CD4-positive, alpha-beta memory T cell (primary cell): Measurements from ENCODE around the gene EIF3M. TPM values are rescaled to one million over a fixed set of nuclear protein-coding genes. Genes with fewer than 3 reads are reported as not detected.

Source experiments
- CTCF ChIA-PET: fragments of 350-600 bp; sonication (Branson Sonifier 250); formaldehyde crosslinking; loops from one replicate; lab custom pipeline; 2021; ENCODE audit warnings: inconsistent platforms; ENCODE audit not compliant: partially characterized antibody; lab: Charles Lee
- POLR2A ChIA-PET: fragments of 350-600 bp; sonication (Branson Sonifier 250); formaldehyde crosslinking; loops from one replicate; lab custom pipeline; 2021; ENCODE audit not compliant: partially characterized antibody; lab: Charles Lee
- DNase-seq, 5 donors: peaks; one replicate each; pipeline versions ENCODE4 v3.0.0 to v3.0.0-alpha.2; 2020 to 2022; ENCODE audit warnings: mixed read lengths in 1 of 5
- H3K27ac ChIP-seq: one replicate; pipeline ENCODE4 v1.7.0; 2013; ENCODE audit warnings: low read depth, low read length
- H3K27me3 ChIP-seq: 2 replicates; pipeline ENCODE4 v1.7.0; 2013; ENCODE audit warnings: mild to moderate bottlenecking, low read length, moderate library complexity; ENCODE audit not compliant: insufficient read depth
- H3K36me3 ChIP-seq: 2 replicates; pipeline ENCODE4 v1.7.0; 2013; ENCODE audit warnings: mild to moderate bottlenecking, low read length, moderate library complexity; ENCODE audit not compliant: insufficient read depth
- H3K4me1 ChIP-seq: 2 replicates; pipeline ENCODE4 v1.7.0; 2013; ENCODE audit warnings: mild to moderate bottlenecking, low read length, moderate library complexity; ENCODE audit not compliant: insufficient read depth
- H3K4me3 ChIP-seq, 2 donors: one replicate each; pipeline ENCODE4 v1.7.0; 2013; ENCODE audit warnings: low read length in 2 of 2, mild to moderate bottlenecking in 1 of 2
- H3K9me3 ChIP-seq, 2 donors: one replicate each; pipeline ENCODE4 v1.7.0; 2013; ENCODE audit warnings: low read length in 2 of 2, control low read depth in 1 of 2; ENCODE audit not compliant: control insufficient read depth in 1 of 2
- H3K27ac Mint-ChIP-seq, 7 donors: one replicate each; pipeline ENCODE4 v1.8.0; 2020 to 2021; ENCODE audit warnings: mixed read lengths in 7 of 7, mild to moderate bottlenecking in 6 of 7, inconsistent platforms in 3 of 7, moderate library complexity in 3 of 7
- H3K27me3 Mint-ChIP-seq, 2 donors: one replicate each; pipeline ENCODE4 v1.8.0; 2020 to 2021; ENCODE audit warnings: mixed read lengths in 2 of 2
- H3K36me3 Mint-ChIP-seq, 2 donors: one replicate each; pipeline ENCODE4 v1.8.0; 2020 to 2021; ENCODE audit warnings: mixed read lengths in 2 of 2, inconsistent platforms in 1 of 2, mild to moderate bottlenecking in 1 of 2
- H3K4me1 Mint-ChIP-seq, 4 donors: one replicate each; pipeline ENCODE4 v1.8.0; 2020 to 2021; ENCODE audit warnings: mixed read lengths in 4 of 4, mild to moderate bottlenecking in 1 of 4
- H3K4me3 Mint-ChIP-seq, 8 donors: one replicate each; pipeline ENCODE4 v1.8.0; 2020 to 2021; ENCODE audit warnings: mixed read lengths in 8 of 8, mild to moderate bottlenecking in 7 of 8, moderate library complexity in 6 of 8, inconsistent platforms in 3 of 8
- H3K9me3 Mint-ChIP-seq, 8 donors: one replicate each; pipeline ENCODE4 v1.8.0; 2020 to 2021; ENCODE audit warnings: mixed read lengths in 8 of 8, mild to moderate bottlenecking in 5 of 8, inconsistent platforms in 3 of 8, moderate library complexity in 1 of 8
- intact Hi-C: fragments of 100-400 bp; cut with micrococcal nuclease; formaldehyde crosslinking; loops from one replicate; pipeline ENCODE4 v1.15.1; 2023
- polyA plus RNA-seq, 2 donors: library from polyadenylated mRNA; unstranded; fragments of 300-500 nt; fragmentation: Illumina TruSeq; gene quantifications; one replicate each; pipeline ENCODE4 v1.2.3, GENCODE V29; 2021
- total RNA-seq, 2 experiments: library from RNA; stranded (reverse); gene quantifications; one replicate each; pipeline ENCODE4 v1.2.3, GENCODE V29; 2021

EIF3M gene
- total RNA-seq (100 to 1,000 TPM; 214 to 223 TPM), polyA plus RNA-seq (100 to 1,000 TPM; 303 to 321 TPM)

DNA sequence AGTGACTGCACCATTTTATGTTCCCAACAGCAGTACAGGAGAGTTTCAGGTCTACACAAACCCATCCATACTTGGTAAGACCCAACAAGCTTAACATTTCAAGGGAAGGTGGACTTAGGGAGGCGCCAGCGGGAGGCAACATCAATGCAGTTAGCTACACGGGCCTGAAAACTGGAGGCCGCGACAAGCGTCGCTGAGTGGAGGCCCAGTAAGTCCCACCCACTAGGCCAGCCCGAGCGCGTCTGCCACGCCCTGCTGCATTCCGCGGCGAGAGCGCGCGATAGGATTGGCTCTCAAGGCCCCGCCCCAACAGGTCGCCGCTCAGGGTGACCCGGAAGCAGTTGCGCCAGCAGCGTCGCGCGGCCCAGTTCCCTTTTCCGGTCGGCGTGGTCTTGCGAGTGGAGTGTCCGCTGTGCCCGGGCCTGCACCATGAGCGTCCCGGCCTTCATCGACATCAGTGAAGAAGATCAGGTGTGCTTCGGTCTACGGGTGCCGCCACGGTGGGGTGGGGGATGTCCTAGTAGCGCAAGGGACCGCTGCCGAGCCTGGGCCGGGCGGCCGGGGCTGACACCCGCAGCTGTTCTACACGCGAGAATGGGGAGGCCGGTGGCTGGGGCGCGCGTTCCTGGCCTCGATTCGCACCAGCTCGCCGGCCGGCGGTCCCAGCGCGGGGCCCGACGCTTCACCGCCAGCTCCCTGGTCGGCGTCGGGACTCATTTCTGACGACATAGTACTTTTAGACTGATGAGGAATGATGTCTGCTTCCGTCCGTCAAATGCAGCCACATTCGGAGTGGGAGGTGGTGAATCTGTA lies at the start of gene EIF3M:
Gene EIF3M (plus strand): TSS at position 373 of the 813 bp plus-strand sequence. CDS start 57 bp downstream, at position 430.
- Mint-ChIP-seq H3K9me3 (no peaks in the 10 kb centered on the region), H3K36me3 (peaks cover 10 to 28% of the 10 kb centered on the region in 2 donors), H3K4me3 (peak within 1 kb of the TSS; percentile 94 to 99 (median 97)), H3K4me1 (peaks cover 31 to 51% (median 39%) of the 10 kb centered on the region in 4 donors), H3K27me3 (no peaks in the 10 kb centered on the region), H3K27ac (peak within 1 kb of the TSS; percentile 95 to 99 (median 98))
- intact Hi-C loops, result loop anchor here (1.0 to 10.0 kb wide), 5 partner anchors 309 to 1774 kb away; partner anchors contain the start of genes ABTB2, DCDC1, DNAJC24 and ELP4
- peak; percentile 94 to 95 (median 94) for DNase-seq
- Histone ChIP-seq H3K27ac (peak within 1 kb of the TSS; percentile 93), H3K27me3 (no peaks in the 10 kb centered on the region), H3K9me3 (no peaks in the 10 kb centered on the region), H3K4me3 (peak within 1 kb of the TSS; percentile 73 to 89), H3K36me3 (peaks cover 4% of the 10 kb centered on the region), H3K4me1 (peaks cover 41% of the 10 kb centered on the region)
- ChIA-PET CTCF (no interaction called here), POLR2A (interaction anchor here (1.0 to 2.1 kb wide), 7 partner anchors 14 to 1214 kb away, joined by 3 to 8 read pairs (median 4); partner anchors contain the start of genes CSTF3, DCDC1, DNAJC24 and TCP11L1)

DNA sequence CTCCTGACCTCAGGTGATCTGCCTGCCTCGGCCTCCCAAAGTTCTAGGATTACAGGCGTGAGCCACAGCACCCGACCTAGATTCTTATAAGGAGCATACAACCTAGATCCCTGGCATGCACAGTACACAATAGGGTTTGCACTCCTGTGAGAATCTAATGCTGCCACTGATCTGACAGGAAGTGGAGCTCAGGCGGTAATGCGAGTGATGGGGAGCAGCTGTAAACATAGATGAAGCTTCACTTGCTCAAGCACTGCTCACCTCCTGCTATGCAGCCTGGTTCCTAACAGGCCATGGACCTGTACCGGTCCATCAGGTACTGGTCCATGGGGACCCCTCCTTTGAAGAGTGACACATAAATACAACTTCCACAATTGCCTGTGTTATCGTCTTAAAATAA lies 44.8 kb upstream of the EIF3M start:
- Mint-ChIP-seq H3K27me3 (peaks cover 1 to 8% of the 10 kb centered on the region in 2 donors), H3K4me3 (no peak overlapping the region), H3K4me1 (no peaks in the 10 kb centered on the region), H3K36me3 (no peaks in the 10 kb centered on the region), H3K9me3 (no peaks in the 10 kb centered on the region), H3K27ac (no peak overlapping the region)
- DNase-seq, result no peak
- no peaks in the 10 kb centered on the region for H3K36me3 ChIP-seq
- intact Hi-C loops, result no loop called here
- H3K4me1 ChIP-seq, result no peaks in the 10 kb centered on the region
- no peak overlapping the region for H3K4me3 ChIP-seq
- POLR2A ChIA-PET, result no interaction called here
- no peaks in the 10 kb centered on the region for H3K27me3 ChIP-seq
- no peaks in the 10 kb centered on the region for H3K9me3 ChIP-seq
- no peak overlapping the region for H3K27ac ChIP-seq
- CTCF ChIA-PET, result no interaction called here

DNA sequence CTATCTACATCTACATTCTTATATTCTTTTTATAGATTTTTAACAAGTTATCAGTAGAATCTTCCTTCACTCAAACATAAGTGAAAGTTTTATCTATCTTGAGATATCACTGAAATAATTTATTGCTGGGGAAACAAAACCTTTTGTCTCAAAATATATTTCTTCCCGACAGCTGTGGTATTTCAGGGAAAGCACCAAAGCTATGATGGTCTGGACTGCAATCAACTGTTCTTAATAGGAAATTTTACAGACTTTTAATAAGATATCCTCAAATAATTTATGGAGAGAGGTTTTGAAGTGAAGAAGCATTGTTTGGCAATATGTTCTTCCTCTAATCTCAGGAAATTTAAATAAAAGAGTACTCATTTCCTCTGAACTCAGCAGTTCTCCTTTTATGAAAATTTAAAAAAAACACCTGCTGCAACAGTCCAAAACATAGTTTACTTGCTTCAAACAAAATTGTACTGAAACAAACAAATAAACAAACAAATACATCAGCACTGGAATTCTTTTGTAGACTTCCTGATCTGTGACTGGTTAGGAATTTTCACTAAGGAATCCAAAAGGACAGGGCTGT lies 33.9 kb upstream of the EIF3M start:
- POLR2A ChIA-PET, result no interaction called here

DNA sequence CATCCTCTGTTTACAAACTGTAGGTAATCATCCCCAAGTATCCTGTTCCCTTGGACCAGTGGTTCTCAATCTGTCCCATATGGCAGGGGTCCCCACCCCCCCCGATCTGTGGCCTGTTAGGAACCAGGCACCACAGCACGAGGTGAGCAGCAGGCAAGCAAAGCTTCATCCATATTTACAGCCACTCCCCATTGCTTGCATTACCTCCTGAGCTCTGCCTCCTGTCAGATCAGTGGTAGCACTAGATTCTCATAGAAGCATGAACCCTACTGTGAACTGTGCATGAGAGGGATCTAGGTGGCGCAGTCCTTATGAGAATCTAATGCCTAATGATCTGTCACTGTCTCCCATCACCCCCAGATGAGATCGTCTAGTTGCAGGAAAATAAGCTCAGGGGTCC lies 33.4 kb upstream of the EIF3M start:
- no peaks in the 10 kb centered on the region for H3K27me3 ChIP-seq
- no peaks in the 10 kb centered on the region for H3K36me3 ChIP-seq
- H3K4me1 ChIP-seq, result no peaks in the 10 kb centered on the region
- no peak overlapping the region for H3K4me3 ChIP-seq
- ChIA-PET CTCF (no interaction called here), POLR2A (no interaction called here)
- H3K4me3 Mint-ChIP-seq, result no peak overlapping the region
- H3K27ac ChIP-seq, result no peak overlapping the region
- H3K27ac Mint-ChIP-seq, result no peak overlapping the region
- H3K36me3 Mint-ChIP-seq, result no peaks in the 10 kb centered on the region
- no peaks in the 10 kb centered on the region for H3K9me3 Mint-ChIP-seq
- intact Hi-C loops, result no loop called here
- H3K4me1 Mint-ChIP-seq, result no peaks in the 10 kb centered on the region
- DNase-seq, result no peak
- H3K9me3 ChIP-seq, result no peaks in the 10 kb centered on the region
- H3K27me3 Mint-ChIP-seq, result peaks cover 5 to 20% of the 10 kb centered on the region in 2 donors

More for the DNA sequence above, 33.9 kb upstream of the EIF3M start:
- H3K4me1 Mint-ChIP-seq, result no peaks in the 10 kb centered on the region
- no peak overlapping the region for H3K4me3 Mint-ChIP-seq
- intact Hi-C loops, result no loop called here
- H3K27me3 Mint-ChIP-seq, result peaks cover 5 to 18% of the 10 kb centered on the region in 2 donors
- no peak overlapping the region for H3K27ac Mint-ChIP-seq
- H3K9me3 ChIP-seq, result no peaks in the 10 kb centered on the region
- DNase-seq, result no peak
- no peak overlapping the region for H3K4me3 ChIP-seq
- no peaks in the 10 kb centered on the region for H3K36me3 Mint-ChIP-seq
- no peaks in the 10 kb centered on the region for H3K36me3 ChIP-seq
- CTCF ChIA-PET, result no interaction called here
- no peaks in the 10 kb centered on the region for H3K9me3 Mint-ChIP-seq
- H3K27me3 ChIP-seq, result no peaks in the 10 kb centered on the region
- no peaks in the 10 kb centered on the region for H3K4me1 ChIP-seq
- no peak overlapping the region for H3K27ac ChIP-seq

GRCh38 chr11:32555091-32555490 lies 28.5 kb upstream of the EIF3M start:
- no peaks in the 10 kb centered on the region for H3K4me1 Mint-ChIP-seq
- POLR2A ChIA-PET, result no interaction called here
- Histone ChIP-seq H3K9me3 (no peaks in the 10 kb centered on the region), H3K27ac (no peak overlapping the region), H3K4me1 (no peaks in the 10 kb centered on the region), H3K27me3 (no peaks in the 10 kb centered on the region), H3K36me3 (no peaks in the 10 kb centered on the region), H3K4me3 (no peak overlapping the region)
- peaks cover 5 to 16% of the 10 kb centered on the region in 2 donors for H3K27me3 Mint-ChIP-seq
- CTCF ChIA-PET, result no interaction called here
- H3K9me3 Mint-ChIP-seq, result no peaks in the 10 kb centered on the region
- intact Hi-C loops, result no loop called here
- H3K27ac Mint-ChIP-seq, result no peak overlapping the region
- no peaks in the 10 kb centered on the region for H3K36me3 Mint-ChIP-seq
- no peak overlapping the region for H3K4me3 Mint-ChIP-seq
- DNase-seq, result no peak

DNA sequence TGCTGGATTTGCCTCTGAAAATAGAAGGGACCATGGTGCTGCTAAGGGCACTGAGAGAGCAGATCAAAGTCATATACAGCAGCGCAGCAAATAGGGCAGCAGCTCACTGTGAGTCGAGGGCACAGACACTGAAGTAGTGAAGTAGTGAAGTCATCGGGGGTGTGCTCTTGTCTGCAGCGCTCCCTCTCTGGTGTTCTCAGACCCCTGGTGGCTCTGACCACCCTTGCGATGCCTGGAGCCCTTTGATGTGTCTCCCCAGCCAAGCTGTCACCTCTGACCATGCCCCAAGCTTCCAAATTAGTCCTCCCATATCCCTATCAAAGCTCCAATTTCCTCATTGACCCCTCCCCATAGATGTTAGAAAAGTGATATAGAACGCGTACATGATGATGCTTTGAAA lies 27.7 kb upstream of the EIF3M start:
- H3K27ac Mint-ChIP-seq, result no peak overlapping the region
- no peaks in the 10 kb centered on the region for H3K36me3 Mint-ChIP-seq
- H3K9me3 Mint-ChIP-seq, result no peaks in the 10 kb centered on the region
- no peaks in the 10 kb centered on the region for H3K4me1 ChIP-seq
- H3K4me3 ChIP-seq, result no peak overlapping the region
- no peak overlapping the region for H3K4me3 Mint-ChIP-seq
- no peak overlapping the region for H3K27ac ChIP-seq
- no peaks in the 10 kb centered on the region for H3K36me3 ChIP-seq
- no peaks in the 10 kb centered on the region for H3K27me3 ChIP-seq
- no peaks in the 10 kb centered on the region for H3K4me1 Mint-ChIP-seq
- intact Hi-C loops, result no loop called here
- H3K27me3 Mint-ChIP-seq, result peaks cover 5 to 13% of the 10 kb centered on the region in 2 donors
- DNase-seq, result no peak
- POLR2A ChIA-PET, result no interaction called here
- no peaks in the 10 kb centered on the region for H3K9me3 ChIP-seq
- CTCF ChIA-PET, result no interaction called here

DNA sequence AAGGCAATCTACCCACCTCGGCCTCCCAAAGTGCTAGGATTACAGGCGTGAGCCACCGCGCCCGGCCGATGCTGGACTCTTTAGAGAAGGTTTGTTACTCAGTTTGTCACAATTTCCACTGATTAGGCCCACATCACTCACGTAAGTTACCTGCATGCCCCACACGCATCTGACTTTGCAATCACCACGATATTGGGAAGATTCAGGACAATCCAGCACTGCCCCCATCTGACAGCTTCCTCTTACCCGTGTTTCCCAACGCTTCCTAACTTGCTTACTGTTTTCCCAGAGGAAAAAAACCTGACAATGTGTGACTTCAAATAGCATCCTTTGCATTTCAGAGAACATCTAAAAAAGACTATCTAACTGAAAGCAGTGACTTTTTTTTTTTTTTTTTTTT lies 21.8 kb upstream of the EIF3M start:
- no peaks in the 10 kb centered on the region for H3K36me3 Mint-ChIP-seq
- no peaks in the 10 kb centered on the region for H3K9me3 Mint-ChIP-seq
- ChIA-PET POLR2A (no interaction called here), CTCF (interaction anchor here (0.9 kb wide), 1 partner anchor 239 kb away, joined by 3 read pairs; no protein-coding TSS in a partner anchor)
- H3K4me3 ChIP-seq, result no peak overlapping the region
- H3K4me3 Mint-ChIP-seq, result no peak overlapping the region
- intact Hi-C loops, result no loop called here
- H3K4me1 ChIP-seq, result peaks cover 6% of the 10 kb centered on the region
- peaks cover under 1 to 7% (median 3%) of the 10 kb centered on the region in 4 donors for H3K4me1 Mint-ChIP-seq
- no peak overlapping the region for H3K27ac Mint-ChIP-seq
- no peak for DNase-seq
- H3K36me3 ChIP-seq, result no peaks in the 10 kb centered on the region
- H3K27ac ChIP-seq, result no peak overlapping the region
- no peaks in the 10 kb centered on the region for H3K9me3 ChIP-seq
- H3K27me3 ChIP-seq, result no peaks in the 10 kb centered on the region
- H3K27me3 Mint-ChIP-seq, result peaks cover 0 to under 1% of the 10 kb centered on the region in 2 donors
